Measurements from ENCODE around the gene LGALS8.

LGALS8 gene

GRCh38 chr1:236590553-236591150 is 66.9 kb downstream of the LGALS8 start:
- no peak for DNase-seq (ENCODE audit: low spot score)

GRCh38 chr1:236602171-236602570 is 78.4 kb downstream of the LGALS8 start:
- no peak for DNase-seq (ENCODE audit: low spot score)

All from RKO (cell line).